ENCODE data around the gene UGT2B17.
"Not testable (repeated sequence)": the region's sequence is repeated elsewhere in the genome, so short reads cannot be mapped to it uniquely, and the experiment has no call there.

Gene UGT2B17

GRCh38 chr4:68569466-68570121, 6.5 kb downstream of the UGT2B17 start:
- no peak for DNase-seq (ENCODE audit: low read depth in 2 of 2)

- not testable (repeated sequence) for DNase-seq (ENCODE audit: low read depth in 2 of 2)
Measured at GRCh38 chr4:68569036-68569435, 7.1 kb downstream of the UGT2B17 start.

GRCh38 chr4:68568535-68568934, 7.6 kb downstream of the UGT2B17 start:
- DNase-seq (ENCODE audit: low read depth in 2 of 2) = not testable (repeated sequence)

GRCh38 chr4:68566364-68566763, 9.8 kb downstream of the UGT2B17 start:
- DNase-seq (ENCODE audit: low read depth in 2 of 2) = not testable (repeated sequence)

- not testable (repeated sequence) for DNase-seq (ENCODE audit: low read depth in 2 of 2)
Measured at GRCh38 chr4:68565082-68565481, 11.0 kb downstream of the UGT2B17 start.

- not testable (repeated sequence) for DNase-seq (ENCODE audit: low read depth in 2 of 2)
Measured at GRCh38 chr4:68560364-68561070, 15.6 kb downstream of the UGT2B17 start.

- not testable (repeated sequence) for DNase-seq (ENCODE audit: low read depth in 2 of 2)
Measured at GRCh38 chr4:68553830-68554229, 22.3 kb downstream of the UGT2B17 start.

GRCh38 chr4:68552818-68553811, 23.0 kb downstream of the UGT2B17 start:
- DNase-seq (ENCODE audit: low read depth in 2 of 2) = not testable (repeated sequence)

GRCh38 chr4:68542742-68543141, 33.4 kb downstream of the UGT2B17 start:
- DNase-seq (ENCODE audit: low read depth in 2 of 2) = not testable (repeated sequence)

GRCh38 chr4:68536375-68536774, 39.7 kb downstream of the UGT2B17 start:
- no peak for DNase-seq (ENCODE audit: low read depth in 2 of 2)

GRCh38 chr4:68535974-68536373, 40.1 kb downstream of the UGT2B17 start:
- no peak for DNase-seq (ENCODE audit: low read depth in 2 of 2)

- DNase-seq (ENCODE audit: low read depth in 2 of 2) = not testable (repeated sequence)
Measured at GRCh38 chr4:68522232-68522631, 53.9 kb downstream of the UGT2B17 start.

- no peak for DNase-seq (ENCODE audit: low read depth in 2 of 2)
Measured at GRCh38 chr4:68520985-68521384, 55.1 kb downstream of the UGT2B17 start.

- DNase-seq (ENCODE audit: low read depth in 2 of 2) = no peak
Measured at GRCh38 chr4:68518889-68519288, 57.2 kb downstream of the UGT2B17 start.

GRCh38 chr4:68505452-68505851, 70.7 kb downstream of the UGT2B17 start:
- not testable (repeated sequence) for DNase-seq (ENCODE audit: low read depth in 2 of 2)

- not testable (repeated sequence) for DNase-seq (ENCODE audit: low read depth in 2 of 2)
Measured at GRCh38 chr4:68504836-68505235, 71.3 kb downstream of the UGT2B17 start.

- not testable (repeated sequence) for DNase-seq (ENCODE audit: low read depth in 2 of 2)
Measured at GRCh38 chr4:68503462-68503861, 72.7 kb downstream of the UGT2B17 start.

- no peak for DNase-seq (ENCODE audit: low read depth in 2 of 2)
Measured at GRCh38 chr4:68499021-68499420, 77.1 kb downstream of the UGT2B17 start.

GRCh38 chr4:68498413-68499007, 77.6 kb downstream of the UGT2B17 start:
- peak; percentile 34 to 51 for DNase-seq (ENCODE audit: low read depth in 2 of 2)

- no peak for DNase-seq (ENCODE audit: low read depth in 2 of 2)
Measured at GRCh38 chr4:68494688-68495087, 81.4 kb downstream of the UGT2B17 start.

- DNase-seq (ENCODE audit: low read depth in 2 of 2) = no peak
Measured at GRCh38 chr4:68490826-68491457, 85.2 kb downstream of the UGT2B17 start.

Measured in stimulated activated CD4-positive, alpha-beta T cell treated with anti-CD3 and anti-CD28 coated beads, Interleukin-4, amount 100 ng/mL, for 48 hours (primary cell).